Measurements from ENCODE around the gene POM121. TPM values are rescaled to one million over a fixed set of nuclear protein-coding genes. Genes with fewer than 3 reads are reported as not detected.
"Not testable (repeated sequence)": the region's sequence is repeated elsewhere in the genome, so short reads cannot be mapped to it uniquely, and the experiment has no call there.

The POM121 gene
- total and polyA plus RNA-seq, 2 donors (not counting 3 experiments of a cell fraction or from before 2014, with no cell fraction given), result 12.3 to 47.8 TPM

- H3K27ac ChIP-seq (ENCODE audit: insufficient read depth, low read depth, low read length); H4K20me1 ChIP-seq (replicated peaks; ENCODE audit: control insufficient read depth, extremely low read depth, insufficient read depth, low read length); H3K4me2 ChIP-seq (ENCODE audit: insufficient read depth, low read length); H3K79me2 ChIP-seq (ENCODE audit: control insufficient read depth, insufficient read depth, low read length); intact Hi-C loops (cut with micrococcal nuclease); H3K9ac ChIP-seq (replicated peaks; ENCODE audit: extremely low read depth, insufficient read depth, low read length); BruUV-seq (replicated peaks); H3K4me3 ChIP-seq (replicated peaks in 1 of 3; ENCODE audit: insufficient read depth in 1 of 3, low read depth in 1 of 3, low read length in 3 of 3); DNase-seq (ENCODE audit: low read depth, low spot score); CTCF ChIA-PET; H3K9me1 ChIP-seq (replicated peaks; ENCODE audit: control insufficient read depth, extremely low read depth, insufficient read depth, low read length); FAIRE-seq; H3K27me3 ChIP-seq (ENCODE audit: control insufficient read depth in 2 of 2, insufficient read depth in 2 of 2, low read length in 2 of 2); H2AFZ ChIP-seq (ENCODE audit: low read depth, low read length); POLR2A ChIA-PET; H3K4me1 ChIP-seq (ENCODE audit: control insufficient read depth, extremely low read depth, insufficient read depth, low read length); dilution Hi-C loops (cut with MboI; ENCODE audit: extremely low pct_ligation_motif_present, low sequenced_read_pairs); H3K9me3 ChIP-seq (replicated peaks; ENCODE audit: control insufficient read depth, insufficient read depth, low read length): not testable (repeated sequence)
- H3K36me3 ChIP-seq (ENCODE audit: control insufficient read depth in 2 of 2, extremely low read depth in 1 of 2, insufficient read depth in 2 of 2, low read length in 2 of 2), result peaks cover 0 to 10% of the 10 kb centered on the region in 2 experiments
Measured at GRCh38 chr7:72950432-72950831, 25.5 kb downstream of the POM121 start.

- H3K27me3 ChIP-seq (ENCODE audit: control insufficient read depth in 2 of 2, insufficient read depth in 2 of 2, low read length in 2 of 2); CTCF ChIA-PET; H4K20me1 ChIP-seq (replicated peaks; ENCODE audit: control insufficient read depth, extremely low read depth, insufficient read depth, low read length); H3K9ac ChIP-seq (replicated peaks; ENCODE audit: extremely low read depth, insufficient read depth, low read length); intact Hi-C loops (cut with micrococcal nuclease); H3K79me2 ChIP-seq (ENCODE audit: control insufficient read depth, insufficient read depth, low read length); POLR2A ChIA-PET; H2AFZ ChIP-seq (ENCODE audit: low read depth, low read length); dilution Hi-C loops (cut with MboI; ENCODE audit: extremely low pct_ligation_motif_present, low sequenced_read_pairs); DNase-seq (ENCODE audit: low read depth, low spot score); H3K4me1 ChIP-seq (ENCODE audit: control insufficient read depth, extremely low read depth, insufficient read depth, low read length); H3K9me3 ChIP-seq (replicated peaks; ENCODE audit: control insufficient read depth, insufficient read depth, low read length); H3K4me2 ChIP-seq (ENCODE audit: insufficient read depth, low read length); H3K36me3 ChIP-seq (ENCODE audit: control insufficient read depth in 2 of 2, extremely low read depth in 1 of 2, insufficient read depth in 2 of 2, low read length in 2 of 2); BruUV-seq (replicated peaks); H3K9me1 ChIP-seq (replicated peaks; ENCODE audit: control insufficient read depth, extremely low read depth, insufficient read depth, low read length); H3K27ac ChIP-seq (ENCODE audit: insufficient read depth, low read depth, low read length): not testable (repeated sequence)
- FAIRE-seq, result peak; percentile 35
- peak overlapping the region in 1 of 3 experiments; percentile 19 for H3K4me3 ChIP-seq (replicated peaks in 1 of 3; ENCODE audit: insufficient read depth in 1 of 3, low read depth in 1 of 3, low read length in 3 of 3)
Measured at GRCh38 chr7:72953901-72954562, 29.1 kb downstream of the POM121 start.

- FAIRE-seq, result peak; percentile 92
- BruUV-seq (replicated peaks), result not testable (repeated sequence)
Measured at GRCh38 chr7:72954563-72955198, 29.8 kb downstream of the POM121 start.

GRCh38 chr7:72960029-72960428 lies 35.1 kb downstream of the POM121 start:
- CTCF ChIA-PET; BruUV-seq (replicated peaks); POLR2A ChIA-PET; H3K9me3 ChIP-seq (replicated peaks; ENCODE audit: control insufficient read depth, insufficient read depth, low read length); H2AFZ ChIP-seq (ENCODE audit: low read depth, low read length); H3K9ac ChIP-seq (replicated peaks; ENCODE audit: extremely low read depth, insufficient read depth, low read length); H4K20me1 ChIP-seq (replicated peaks; ENCODE audit: control insufficient read depth, extremely low read depth, insufficient read depth, low read length); H3K4me3 ChIP-seq (replicated peaks in 1 of 3; ENCODE audit: insufficient read depth in 1 of 3, low read depth in 1 of 3, low read length in 3 of 3); H3K27ac ChIP-seq (ENCODE audit: insufficient read depth, low read depth, low read length); H3K79me2 ChIP-seq (ENCODE audit: control insufficient read depth, insufficient read depth, low read length); DNase-seq (ENCODE audit: low read depth, low spot score); FAIRE-seq; H3K9me1 ChIP-seq (replicated peaks; ENCODE audit: control insufficient read depth, extremely low read depth, insufficient read depth, low read length); H3K27me3 ChIP-seq (ENCODE audit: control insufficient read depth in 2 of 2, insufficient read depth in 2 of 2, low read length in 2 of 2); intact Hi-C loops (cut with micrococcal nuclease); dilution Hi-C loops (cut with MboI; ENCODE audit: extremely low pct_ligation_motif_present, low sequenced_read_pairs); H3K4me1 ChIP-seq (ENCODE audit: control insufficient read depth, extremely low read depth, insufficient read depth, low read length); H3K36me3 ChIP-seq (ENCODE audit: control insufficient read depth in 2 of 2, extremely low read depth in 1 of 2, insufficient read depth in 2 of 2, low read length in 2 of 2); H3K4me2 ChIP-seq (ENCODE audit: insufficient read depth, low read length): not testable (repeated sequence)

More at GRCh38 chr7:72954563-72955198, 29.8 kb downstream of the POM121 start:
- H3K4me2 ChIP-seq (ENCODE audit: insufficient read depth, low read length); H3K36me3 ChIP-seq (ENCODE audit: control insufficient read depth in 2 of 2, extremely low read depth in 1 of 2, insufficient read depth in 2 of 2, low read length in 2 of 2); H4K20me1 ChIP-seq (replicated peaks; ENCODE audit: control insufficient read depth, extremely low read depth, insufficient read depth, low read length); H3K4me1 ChIP-seq (ENCODE audit: control insufficient read depth, extremely low read depth, insufficient read depth, low read length); H3K9me3 ChIP-seq (replicated peaks; ENCODE audit: control insufficient read depth, insufficient read depth, low read length); H3K9ac ChIP-seq (replicated peaks; ENCODE audit: extremely low read depth, insufficient read depth, low read length); H2AFZ ChIP-seq (ENCODE audit: low read depth, low read length); intact Hi-C loops (cut with micrococcal nuclease); H3K27me3 ChIP-seq (ENCODE audit: control insufficient read depth in 2 of 2, insufficient read depth in 2 of 2, low read length in 2 of 2); POLR2A ChIA-PET; DNase-seq (ENCODE audit: low read depth, low spot score); dilution Hi-C loops (cut with MboI; ENCODE audit: extremely low pct_ligation_motif_present, low sequenced_read_pairs); H3K27ac ChIP-seq (ENCODE audit: insufficient read depth, low read depth, low read length); H3K79me2 ChIP-seq (ENCODE audit: control insufficient read depth, insufficient read depth, low read length); H3K9me1 ChIP-seq (replicated peaks; ENCODE audit: control insufficient read depth, extremely low read depth, insufficient read depth, low read length); CTCF ChIA-PET: not testable (repeated sequence)
- H3K4me3 ChIP-seq (replicated peaks in 1 of 3; ENCODE audit: insufficient read depth in 1 of 3, low read depth in 1 of 3, low read length in 3 of 3), result peak overlapping the region in 1 of 3 experiments; percentile 19
